Sciatic nerve (tissue), 2 donors: ENCODE results near the gene NMNAT3. TPM values are rescaled to one million over a fixed set of nuclear protein-coding genes. Genes with fewer than 3 reads are reported as not detected.

Experiments
- ATAC-seq: fragments of 200-7000 bp; cut with Tn5 transposase; one replicate; pipeline ENCODE4 v1.9.1; 2020; ENCODE audit warnings: mild to moderate bottlenecking, moderate library complexity
- DNase-seq: peaks from one replicate; pipeline ENCODE4 v3.0.0-alpha.2; 2020; ENCODE audit warnings: low spot score
- intact Hi-C: fragments of 100-400 bp; cut with DNase I; formaldehyde crosslinking; loops from one replicate; pipeline ENCODE4 v1.14.2; 2022
- total RNA-seq: library from RNA; stranded (reverse); fragmentation: NEBNext Ultra II Directional; extraction: Animal tissue kit (Norgen Biotek cat#: 25700); gene quantifications from one replicate; pipeline ENCODE4 v1.2.1, GENCODE V29; 2021
- donor health status: DM: no; HTN: no; CAD: no.
- donor health status: DM: no; HTN: no; CAD: no.

The NMNAT3 gene
- total RNA-seq, 1 donor from 2014 or later, result 8.6 TPM

DNA sequence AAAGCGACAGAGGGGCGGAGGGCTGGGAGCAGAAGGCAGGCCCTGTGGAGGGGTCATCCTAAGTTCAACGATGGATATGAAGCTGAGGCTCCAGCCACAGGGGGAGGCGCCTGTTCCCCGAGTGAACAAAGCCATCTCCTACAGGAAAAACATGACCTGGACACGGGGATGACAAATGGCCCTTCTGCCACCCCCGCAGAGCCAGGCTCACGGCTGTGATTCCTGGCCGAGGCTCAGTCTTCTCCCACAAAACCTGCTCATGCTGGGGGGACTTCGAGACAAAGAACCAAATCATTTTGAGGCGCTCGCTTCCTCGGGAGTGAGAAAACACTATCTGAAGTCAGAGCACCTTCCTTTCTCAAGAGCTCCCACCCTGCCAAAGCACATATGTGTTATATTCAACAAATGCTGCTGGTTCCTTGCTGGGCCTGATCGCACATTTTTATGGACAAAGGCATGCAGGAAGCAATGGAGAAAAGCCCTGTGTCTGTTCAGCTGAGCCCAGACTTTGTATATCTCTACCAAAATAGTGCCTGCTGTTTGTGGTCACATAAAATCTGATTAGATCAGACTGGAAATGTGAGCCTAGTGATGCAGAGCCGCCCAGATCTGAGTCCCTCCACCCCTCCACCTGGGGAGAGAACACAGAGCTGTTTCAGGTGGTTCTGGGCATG, 143.9 kb downstream of the NMNAT3 start:
- ATAC-seq, result peak; percentile 22
- DNase-seq, result no peak

DNA sequence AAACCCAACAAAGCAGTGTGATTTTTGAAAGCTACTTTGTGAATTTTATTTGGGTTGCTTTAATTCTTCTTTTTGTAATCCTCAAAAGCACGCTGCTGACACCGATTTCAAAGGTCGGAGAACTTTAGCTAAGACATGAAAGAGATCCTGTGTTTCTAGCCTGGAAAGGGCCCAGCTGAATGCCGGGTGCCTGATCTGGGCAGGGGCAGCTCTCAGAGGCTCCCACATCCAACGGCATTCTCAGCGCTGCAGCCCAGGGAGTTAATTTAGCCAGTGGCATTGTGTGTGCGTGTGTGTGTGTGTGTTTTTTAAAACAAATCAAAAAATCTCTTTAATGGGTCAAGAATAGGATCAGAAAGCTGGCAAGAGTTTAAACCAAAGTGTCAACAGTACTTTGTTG, 144.8 kb downstream of the NMNAT3 start:
- intact Hi-C loops, result no loop called here
- DNase-seq (no peak), ATAC-seq (peak; percentile 8)

More for the DNA sequence above, 143.9 kb downstream of the NMNAT3 start:
- intact Hi-C loops, result no loop called here

DNA sequence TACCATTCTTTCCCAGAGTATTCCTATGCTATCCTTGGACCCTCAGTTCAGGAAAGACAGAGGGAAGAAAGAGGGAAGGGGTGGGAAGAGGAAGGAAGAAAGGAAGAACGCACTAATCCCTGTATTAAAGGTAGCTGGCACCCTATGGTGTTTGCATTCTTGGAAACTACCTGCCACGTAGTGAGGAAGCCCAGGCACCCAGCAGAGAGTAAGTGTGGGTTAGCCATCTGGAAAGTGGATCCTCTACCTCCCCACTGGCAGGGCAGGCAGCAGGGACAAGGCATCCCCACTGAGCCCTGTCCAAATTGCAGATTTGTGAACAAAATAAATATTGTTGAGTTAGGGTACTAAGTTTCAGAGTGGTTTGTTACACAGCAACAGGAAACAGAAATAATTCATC, 147.1 kb downstream of the NMNAT3 start:
- intact Hi-C loops, result no loop called here
- DNase-seq (no peak), ATAC-seq (no peak)

DNA sequence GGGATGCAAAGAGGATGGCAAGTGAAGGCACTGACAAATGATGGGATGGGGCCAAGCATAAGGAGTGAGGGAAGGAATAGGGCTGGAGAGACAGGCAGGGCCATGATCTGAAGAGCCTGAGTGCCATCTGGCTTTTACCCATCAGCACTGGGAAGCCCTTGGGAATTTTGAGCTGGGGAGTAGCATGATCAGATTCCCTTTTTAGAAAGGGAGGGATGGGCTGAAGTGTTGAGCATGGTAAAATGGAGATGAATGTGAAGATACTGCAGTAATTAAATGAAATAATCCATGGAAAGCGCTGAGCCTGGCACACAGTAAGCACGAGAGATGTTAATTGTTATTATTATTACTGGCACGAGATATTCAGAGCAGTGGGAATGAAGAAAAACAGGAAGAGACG, 148.1 kb downstream of the NMNAT3 start:
- intact Hi-C loops, result no loop called here
- no peak for ATAC-seq
- no peak for DNase-seq

DNA sequence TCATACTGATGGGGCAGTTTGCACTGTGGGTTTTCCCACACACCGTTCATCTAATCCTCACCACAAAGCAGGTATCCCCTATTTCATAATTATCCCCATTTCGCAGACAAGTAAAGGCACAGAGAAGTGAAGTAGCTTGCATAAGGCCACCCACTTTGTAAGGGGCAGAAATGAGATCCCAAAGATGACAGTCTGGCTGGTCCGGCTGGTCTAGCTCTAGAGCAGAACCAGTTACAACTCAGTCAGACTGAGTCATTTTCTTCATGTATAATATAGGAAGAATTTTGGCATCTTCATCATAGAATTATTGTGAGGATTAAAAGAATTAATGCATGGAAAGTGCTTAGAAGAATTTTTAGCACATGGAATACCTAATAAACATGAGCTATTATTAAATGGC, 148.8 kb downstream of the NMNAT3 start:
- no peak for ATAC-seq
- intact Hi-C loops, result no loop called here
- no peak for DNase-seq

DNA sequence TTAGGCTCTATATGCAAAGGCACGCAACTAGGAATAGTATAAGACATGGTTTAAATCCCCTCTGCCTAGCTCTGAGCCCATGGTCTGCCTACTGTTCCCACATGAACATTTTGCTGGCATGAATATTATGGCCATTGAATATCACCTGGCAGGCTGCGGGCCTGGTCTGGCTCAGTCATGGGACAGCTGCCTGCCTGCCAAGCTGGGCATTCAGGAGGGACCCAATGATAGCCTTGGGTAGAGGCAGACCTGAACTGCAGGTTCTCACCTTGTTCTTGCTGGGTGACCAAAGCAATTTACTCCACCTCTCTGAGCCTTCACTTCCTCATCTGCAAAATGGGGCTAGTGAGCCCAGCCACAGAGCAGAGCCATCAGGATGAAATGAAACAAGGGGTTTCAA, 149.5 kb downstream of the NMNAT3 start:
- intact Hi-C loops, result no loop called here
- ATAC-seq, result no peak
- DNase-seq, result no peak

DNA sequence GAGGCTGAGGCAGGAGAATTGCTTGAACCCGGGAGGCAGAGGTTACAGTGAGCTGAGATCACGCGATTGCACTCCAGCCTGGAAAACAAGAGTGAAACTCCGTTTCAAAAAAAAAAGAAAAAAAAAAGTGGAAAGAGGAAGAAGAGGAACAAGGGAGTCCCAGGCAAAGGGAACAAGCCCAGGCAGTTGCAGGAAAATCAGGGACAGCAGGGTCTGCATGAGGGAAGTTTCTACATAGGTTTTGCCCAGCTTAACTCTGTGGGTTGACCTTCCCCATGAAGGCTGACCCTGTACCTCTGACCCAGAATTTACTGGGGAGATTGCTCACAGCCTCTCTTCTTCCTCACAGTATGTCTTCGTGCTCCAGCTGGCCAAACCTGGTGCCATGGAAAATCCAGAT, 150.5 kb downstream of the NMNAT3 start:
- no peak for ATAC-seq
- intact Hi-C loops, result no loop called here
- no peak for DNase-seq

DNA sequence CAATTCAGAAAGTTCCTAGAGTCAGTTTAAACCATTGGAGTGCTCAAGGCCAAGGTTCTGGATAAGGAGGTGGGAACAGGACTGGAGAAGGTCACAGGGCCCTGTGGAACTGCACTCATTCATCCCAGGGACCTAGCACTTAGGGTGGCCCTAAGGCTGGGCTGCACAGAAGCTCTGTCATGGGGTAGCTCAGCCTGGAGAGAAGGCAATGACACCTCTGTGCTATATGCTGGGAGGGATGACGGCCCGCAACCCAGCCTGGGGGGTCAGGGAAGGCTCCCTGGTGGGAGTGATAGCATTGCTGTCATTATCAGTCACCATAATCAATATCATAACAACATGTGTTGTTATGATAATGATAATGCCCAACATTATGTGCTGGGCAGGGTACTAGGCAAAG, 151.6 kb downstream of the NMNAT3 start:
- no peak for DNase-seq
- no peak for ATAC-seq
- intact Hi-C loops, result no loop called here

DNA sequence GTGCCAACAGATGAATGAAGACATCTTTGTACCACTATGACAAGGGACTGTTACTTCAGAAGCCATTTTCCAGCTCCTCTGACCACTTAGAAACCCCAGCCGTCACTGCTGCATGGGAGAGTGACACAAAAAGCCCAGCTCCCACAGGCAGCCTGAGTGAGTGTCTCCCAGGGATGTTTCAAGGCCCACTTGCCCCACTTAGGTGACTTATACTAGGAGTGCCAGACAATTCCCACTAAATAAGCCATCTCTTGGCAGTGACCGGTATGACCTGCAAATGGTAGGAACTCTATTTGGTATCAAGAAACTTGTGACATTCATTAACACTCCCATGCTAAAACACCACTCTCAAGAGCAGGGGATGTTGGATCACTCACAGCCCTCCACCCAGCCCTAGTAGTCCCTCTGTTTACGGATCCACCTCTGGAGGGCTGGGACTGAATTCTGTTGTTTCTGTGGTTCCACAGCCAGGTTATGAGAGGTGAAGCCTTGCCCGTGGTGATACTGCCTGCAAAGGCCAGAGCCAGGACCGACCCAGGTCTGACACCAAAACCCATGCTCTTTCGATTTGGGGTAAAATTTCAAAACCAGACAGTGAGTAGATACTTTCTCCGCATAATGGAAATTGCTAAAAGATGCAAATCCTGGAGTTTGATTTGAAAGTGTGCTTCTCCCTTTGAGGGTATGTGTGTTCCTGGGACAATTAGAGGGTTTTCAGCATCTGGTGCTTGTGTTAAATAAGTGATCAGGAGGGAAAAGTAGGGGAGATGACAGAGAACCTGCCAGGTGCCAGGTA, 152.7 kb downstream of the NMNAT3 start:
- ATAC-seq (no peak), DNase-seq (no peak)
- intact Hi-C loops, result no loop called here

DNA sequence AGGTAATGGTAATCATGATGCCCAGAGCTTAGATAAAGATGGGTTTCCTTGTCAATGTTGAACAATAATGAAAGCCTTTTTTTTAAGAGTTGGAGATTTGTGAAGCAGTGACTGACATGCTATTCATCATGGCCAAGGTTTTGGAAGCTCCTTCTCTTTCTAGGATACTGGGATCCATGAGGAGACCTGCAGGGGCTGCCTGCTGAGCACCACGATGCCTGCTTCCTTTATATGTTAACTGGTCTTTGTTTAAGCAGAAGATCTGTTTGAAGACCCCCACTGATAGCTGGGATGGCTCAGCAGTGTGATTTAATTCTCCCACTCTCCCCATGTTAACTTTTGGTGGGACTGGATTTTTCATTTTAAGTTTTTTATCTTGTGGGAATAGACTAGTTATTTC, 154.1 kb downstream of the NMNAT3 start:
- ATAC-seq, result no peak
- intact Hi-C loops, result no loop called here
- DNase-seq, result no peak

DNA sequence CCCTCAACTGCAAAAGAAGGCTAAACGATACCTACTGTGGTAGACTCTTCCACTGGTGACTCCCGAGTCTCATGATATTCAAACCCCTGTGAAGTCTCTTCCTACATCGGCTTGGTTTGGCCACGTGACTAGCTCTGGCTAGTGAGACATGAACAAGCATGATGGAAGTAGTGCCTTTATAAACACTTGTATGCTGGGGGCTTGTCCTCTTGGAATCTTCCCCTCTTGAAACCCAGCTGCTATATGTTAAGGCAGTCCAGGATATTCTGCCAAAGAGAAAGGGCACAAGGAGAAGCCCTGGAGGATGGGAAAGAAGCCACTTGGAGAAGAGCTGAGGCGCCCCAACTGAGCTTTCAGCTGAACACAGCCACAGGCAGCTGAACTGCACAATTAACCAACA, 154.6 kb downstream of the NMNAT3 start:
- no peak for ATAC-seq
- intact Hi-C loops, result no loop called here
- no peak for DNase-seq

DNA sequence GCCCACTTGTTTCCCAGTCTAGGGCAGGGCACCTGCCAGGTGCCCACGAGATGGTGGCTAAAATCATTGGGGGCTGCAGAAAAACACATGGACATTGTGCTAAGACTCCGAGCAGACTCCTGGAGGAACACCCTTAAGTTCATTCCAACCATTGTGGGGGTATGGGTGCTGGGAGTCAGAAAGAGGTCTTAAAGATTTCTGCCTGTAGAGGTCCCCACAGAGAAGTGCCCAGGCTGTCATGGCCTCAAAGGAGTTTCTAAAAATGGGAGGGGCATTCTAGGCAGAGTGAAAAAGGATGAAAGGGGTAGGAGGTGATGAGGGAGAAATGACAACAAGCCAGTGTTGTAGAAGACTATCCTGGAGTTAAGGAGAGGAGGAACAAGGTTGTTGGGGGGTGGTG, 155.4 kb downstream of the NMNAT3 start:
- no peak for ATAC-seq
- intact Hi-C loops, result no loop called here
- DNase-seq, result no peak

DNA sequence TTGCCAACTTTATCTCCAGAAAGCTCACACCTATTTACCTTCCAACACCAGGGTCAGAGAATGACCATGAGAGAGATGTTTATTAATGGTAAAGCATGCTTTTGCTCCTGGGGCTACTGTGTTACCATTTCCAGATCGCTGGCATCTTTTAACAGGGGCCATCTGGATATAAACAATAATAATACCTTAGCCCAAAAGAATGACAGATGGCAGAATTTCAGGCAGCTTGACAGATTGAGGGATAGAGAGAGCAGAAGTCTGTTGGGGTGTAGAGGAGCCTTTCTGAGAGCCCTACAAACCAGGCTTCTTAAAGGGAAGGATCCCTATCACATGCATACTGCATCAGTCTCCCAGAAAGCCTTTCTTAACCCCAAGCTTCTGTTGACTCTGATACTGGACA, 156.0 kb downstream of the NMNAT3 start:
- intact Hi-C loops, result no loop called here
- ATAC-seq (no peak), DNase-seq (no peak)

DNA sequence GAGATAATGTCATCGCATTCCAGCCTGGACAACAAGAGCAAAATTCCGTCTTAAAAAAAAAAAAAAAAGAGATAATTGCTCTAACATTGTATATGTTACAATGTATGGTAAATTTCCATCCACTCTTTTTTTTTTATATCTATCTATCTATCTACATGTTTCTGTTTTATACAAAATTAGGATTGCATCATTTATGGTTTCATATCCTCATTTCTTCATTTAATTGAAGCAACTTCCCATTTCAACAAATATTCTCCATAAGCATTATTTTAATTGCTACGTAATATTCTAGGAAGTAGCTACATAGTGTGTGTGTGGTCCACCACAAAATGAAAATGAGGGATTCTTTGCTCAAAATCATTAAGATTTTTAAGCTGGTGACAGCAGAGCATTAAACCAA, 156.6 kb downstream of the NMNAT3 start:
- ATAC-seq, result no peak
- no peak for DNase-seq
- intact Hi-C loops, result no loop called here

DNA sequence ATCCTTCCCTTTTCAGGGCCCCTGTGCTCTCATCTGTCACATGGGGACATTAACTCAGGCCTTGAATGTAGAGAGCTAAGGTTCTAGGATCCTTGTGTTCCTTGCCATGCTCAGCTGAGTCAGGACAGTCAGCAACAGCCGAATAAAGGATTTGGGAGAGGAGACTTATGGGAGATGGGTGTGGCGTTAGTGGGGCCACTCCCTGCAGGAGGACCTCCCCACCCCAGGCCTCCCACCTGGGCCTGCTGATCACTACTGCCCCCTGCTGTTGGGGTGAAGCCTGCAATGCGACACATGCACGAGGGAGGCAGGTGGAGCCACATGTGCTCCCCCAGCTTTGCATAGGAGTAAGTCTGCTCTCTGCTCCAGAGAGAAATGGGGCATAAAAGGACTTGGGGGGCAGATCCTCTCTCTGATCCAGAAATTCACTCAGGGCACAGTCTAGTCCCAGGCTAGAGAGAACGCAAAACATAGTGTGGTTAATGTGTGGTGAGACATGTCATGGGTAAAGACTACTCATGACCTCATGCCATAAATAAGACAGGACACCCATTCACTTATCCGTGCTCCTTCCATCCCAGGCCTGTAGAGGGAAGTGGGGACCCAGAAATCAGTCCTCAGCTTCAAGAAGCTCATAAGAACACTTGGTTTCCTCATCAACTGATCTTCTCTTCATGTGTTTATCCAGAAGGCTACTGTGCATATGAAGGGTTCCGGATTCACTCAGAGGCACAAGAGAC, 157.6 kb downstream of the NMNAT3 start:
- no peak for DNase-seq
- intact Hi-C loops, result no loop called here

DNA sequence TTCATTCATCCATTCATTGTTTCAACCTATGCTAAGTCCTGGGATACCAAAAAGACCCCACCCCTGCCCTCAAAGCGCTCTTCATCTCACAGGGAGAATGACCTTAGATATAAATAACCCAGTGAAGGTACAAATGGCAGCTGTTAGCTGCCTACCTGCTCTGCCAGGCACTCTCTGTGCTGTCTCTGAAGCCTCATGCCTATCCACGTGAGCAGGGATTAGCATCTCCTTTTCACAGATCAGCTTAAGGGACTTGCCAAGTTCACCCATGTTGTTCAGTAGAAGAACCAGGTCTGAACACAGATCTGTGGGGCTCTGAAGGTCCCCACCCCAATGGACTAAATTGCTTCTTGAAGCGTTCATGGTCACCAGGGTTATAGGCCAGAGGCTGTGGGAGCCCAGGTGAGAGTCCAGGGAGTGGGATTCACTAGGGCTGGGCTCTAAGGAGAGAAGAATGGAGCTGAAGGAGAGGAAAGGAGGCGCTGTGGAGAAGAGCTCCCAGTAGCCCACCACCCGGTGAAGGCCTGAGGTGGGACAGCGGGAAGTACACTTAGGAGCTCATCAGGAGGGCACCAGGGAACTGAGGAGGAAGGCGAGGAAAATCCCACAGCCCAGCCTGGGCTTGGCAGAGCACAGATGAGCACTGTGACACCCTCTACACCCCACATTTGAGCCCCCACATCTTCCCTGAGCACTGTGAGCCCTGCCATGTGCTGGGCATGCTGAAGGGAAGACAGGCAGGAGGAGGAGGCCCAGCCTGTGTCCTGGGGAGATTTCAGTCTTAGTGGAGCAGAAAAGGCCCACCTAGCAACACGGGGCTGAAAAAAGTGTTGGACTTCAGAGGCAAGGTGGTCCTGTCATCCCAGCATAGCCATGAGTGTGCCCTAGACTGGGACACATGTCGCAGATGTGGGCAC, 158.6 kb downstream of the NMNAT3 start:
- no peak for ATAC-seq
- no peak for DNase-seq
- intact Hi-C loops, result no loop called here

More for the DNA sequence above, 157.6 kb downstream of the NMNAT3 start:
- peak; percentile 84 for ATAC-seq

DNA sequence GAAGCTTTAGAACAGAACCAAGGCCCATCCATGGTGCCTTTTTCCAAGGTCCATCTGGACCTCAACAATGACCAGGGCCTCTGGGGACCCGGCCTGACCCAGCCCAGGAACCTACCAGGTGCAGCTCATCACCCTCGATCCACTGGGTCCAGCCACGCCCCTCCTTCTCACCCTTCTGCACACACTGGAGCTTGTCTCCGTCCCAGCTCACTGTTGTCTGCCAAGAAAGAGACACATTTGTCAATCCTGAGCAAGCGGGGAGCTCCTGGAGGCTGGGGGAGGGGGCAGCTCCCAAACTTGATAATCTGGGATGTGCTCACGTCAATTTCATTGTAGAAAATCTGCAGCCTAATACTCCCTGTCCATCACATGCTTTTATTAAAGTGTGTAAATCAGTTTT, 159.5 kb downstream of the NMNAT3 start:
- DNase-seq, result no peak
- no peak for ATAC-seq
- intact Hi-C loops, result no loop called here

DNA sequence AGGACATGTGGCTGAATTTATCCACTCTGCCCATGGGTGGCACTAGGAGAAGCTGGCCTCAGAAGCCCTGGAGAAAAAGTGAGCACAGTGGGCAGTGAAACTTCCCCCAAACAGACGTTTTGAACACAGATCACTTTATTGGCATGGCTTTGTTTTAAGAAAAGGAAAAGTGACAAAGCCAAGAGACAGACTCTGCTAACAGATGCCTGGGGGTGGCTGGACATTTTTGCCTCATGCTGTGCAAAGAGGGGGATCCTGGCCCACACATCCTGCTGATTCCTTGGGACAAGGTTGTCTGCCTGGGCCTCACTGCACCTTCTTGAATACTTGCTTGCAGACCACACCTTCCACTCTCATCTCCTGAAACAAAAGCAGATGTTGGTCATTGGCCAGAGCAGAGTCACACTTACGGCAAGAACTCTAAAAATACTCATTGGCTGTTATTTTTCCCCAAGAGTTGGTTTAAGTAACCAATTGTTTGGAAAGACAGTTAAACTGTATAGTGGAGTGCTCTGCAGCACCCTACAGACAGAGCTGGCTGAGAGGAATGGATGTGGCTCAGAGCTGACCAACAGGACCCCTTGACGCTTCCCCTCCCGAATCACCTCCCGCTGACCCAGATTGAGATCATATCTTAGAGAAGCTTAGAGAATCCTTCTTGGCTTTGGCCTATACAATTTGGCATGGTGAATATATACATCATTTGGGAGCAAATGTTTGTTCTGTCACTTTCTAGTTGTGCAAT, 160.3 kb downstream of the NMNAT3 start:
- ATAC-seq (no peak), DNase-seq (no peak)
- intact Hi-C loops, result no loop called here
